ENCODE results near the gene ANKS1B.

ANKS1B gene

GRCh38 chr12:98743362-98743953, 1241.3 kb downstream of the ANKS1B start:
- TF ChIP-seq, protein P1, sequence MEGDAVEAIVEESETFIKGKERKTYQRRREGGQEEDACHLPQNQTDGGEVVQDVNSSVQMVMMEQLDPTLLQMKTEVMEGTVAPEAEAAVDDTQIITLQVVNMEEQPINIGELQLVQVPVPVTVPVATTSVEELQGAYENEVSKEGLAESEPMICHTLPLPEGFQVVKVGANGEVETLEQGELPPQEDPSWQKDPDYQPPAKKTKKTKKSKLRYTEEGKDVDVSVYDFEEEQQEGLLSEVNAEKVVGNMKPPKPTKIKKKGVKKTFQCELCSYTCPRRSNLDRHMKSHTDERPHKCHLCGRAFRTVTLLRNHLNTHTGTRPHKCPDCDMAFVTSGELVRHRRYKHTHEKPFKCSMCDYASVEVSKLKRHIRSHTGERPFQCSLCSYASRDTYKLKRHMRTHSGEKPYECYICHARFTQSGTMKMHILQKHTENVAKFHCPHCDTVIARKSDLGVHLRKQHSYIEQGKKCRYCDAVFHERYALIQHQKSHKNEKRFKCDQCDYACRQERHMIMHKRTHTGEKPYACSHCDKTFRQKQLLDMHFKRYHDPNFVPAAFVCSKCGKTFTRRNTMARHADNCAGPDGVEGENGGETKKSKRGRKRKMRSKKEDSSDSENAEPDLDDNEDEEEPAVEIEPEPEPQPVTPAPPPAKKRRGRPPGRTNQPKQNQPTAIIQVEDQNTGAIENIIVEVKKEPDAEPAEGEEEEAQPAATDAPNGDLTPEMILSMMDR (IDR thresholded peaks at IDR 0.05; ENCODE audit: control insufficient read depth, extremely low read depth, insufficient read depth) = peak; percentile 63
- no peak for DNase-seq (ENCODE audit: low read depth)
- H3K4me3 ChIP-seq (ENCODE audit: low read depth, low read length) = no peak overlapping the region

DNA sequence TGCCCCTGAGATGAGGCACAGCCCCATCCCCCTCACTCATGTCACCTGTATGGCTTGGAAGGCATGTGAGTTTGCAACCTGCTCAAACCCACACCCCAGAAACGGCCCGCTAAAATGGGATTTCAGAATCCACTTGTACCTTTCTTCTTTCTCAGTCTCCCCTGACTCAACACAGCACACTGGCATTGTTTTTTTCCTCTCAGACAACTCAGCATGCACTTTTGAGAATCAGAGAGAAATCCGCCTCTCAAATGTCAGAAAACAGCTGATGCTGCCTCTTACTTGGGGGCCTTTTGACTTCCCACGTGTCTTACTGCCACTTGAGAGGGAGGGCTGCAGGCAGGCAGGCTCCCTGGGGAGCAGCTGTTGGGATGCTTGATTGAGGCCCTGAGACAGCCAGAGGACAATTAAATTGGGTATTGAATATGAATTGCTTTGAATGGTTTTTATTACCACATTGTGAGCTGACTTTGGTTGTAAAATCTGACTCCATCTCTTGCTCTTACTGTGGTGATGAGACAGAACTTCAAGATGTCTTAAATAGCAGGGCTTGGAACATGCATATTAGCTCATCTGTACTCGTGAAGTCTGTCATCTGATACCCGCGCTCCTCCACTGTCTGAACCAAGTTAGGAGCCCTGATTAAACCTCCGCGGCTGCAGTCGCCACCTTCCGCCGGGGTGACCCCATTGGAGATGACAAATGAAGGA, 1243.0 kb downstream of the ANKS1B start:
- H3K4me3 ChIP-seq (ENCODE audit: low read depth, low read length) = no peak overlapping the region
- no peak for DNase-seq (ENCODE audit: low read depth)
- TF ChIP-seq, protein P1 (IDR thresholded peaks at IDR 0.05; ENCODE audit: control insufficient read depth, extremely low read depth, insufficient read depth) = no peak

GRCh38 chr12:98741196-98741555, 1243.6 kb downstream of the ANKS1B start:
- TF ChIP-seq, protein P1 (IDR thresholded peaks at IDR 0.05; ENCODE audit: control insufficient read depth, extremely low read depth, insufficient read depth) = no peak
- H3K4me3 ChIP-seq (ENCODE audit: low read depth, low read length) = no peak overlapping the region
- DNase-seq (ENCODE audit: low read depth) = no peak

DNA sequence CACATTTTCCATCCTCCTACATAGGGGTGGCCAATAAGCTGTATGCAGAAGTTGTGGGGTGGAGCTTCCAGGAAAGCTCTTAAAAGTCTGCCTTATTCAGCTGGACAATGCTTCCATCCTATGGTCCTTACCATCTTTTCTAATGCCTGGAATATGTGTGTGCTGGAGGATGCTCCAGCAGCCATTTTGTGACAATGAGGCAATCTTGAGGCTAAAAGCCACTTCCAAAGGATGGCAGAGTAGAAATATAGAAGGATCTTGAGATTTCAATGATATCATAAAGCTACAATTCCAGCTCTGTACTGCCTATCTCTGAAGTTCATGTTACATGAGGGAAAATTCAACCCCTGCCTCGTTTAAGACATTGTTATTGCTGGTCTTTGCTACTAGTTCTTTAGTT, 1244.0 kb downstream of the ANKS1B start:
- H3K4me3 ChIP-seq (ENCODE audit: low read depth, low read length) = no peak overlapping the region
- TF ChIP-seq, protein P1 (IDR thresholded peaks at IDR 0.05; ENCODE audit: control insufficient read depth, extremely low read depth, insufficient read depth) = no peak
- DNase-seq (ENCODE audit: low read depth) = no peak

GRCh38 chr12:98738539-98738938, 1246.2 kb downstream of the ANKS1B start:
- TF ChIP-seq, protein P1 (IDR thresholded peaks at IDR 0.05; ENCODE audit: control insufficient read depth, extremely low read depth, insufficient read depth) = no peak
- H3K4me3 ChIP-seq (ENCODE audit: low read depth, low read length) = no peak overlapping the region
- DNase-seq (ENCODE audit: low read depth) = no peak

DNA sequence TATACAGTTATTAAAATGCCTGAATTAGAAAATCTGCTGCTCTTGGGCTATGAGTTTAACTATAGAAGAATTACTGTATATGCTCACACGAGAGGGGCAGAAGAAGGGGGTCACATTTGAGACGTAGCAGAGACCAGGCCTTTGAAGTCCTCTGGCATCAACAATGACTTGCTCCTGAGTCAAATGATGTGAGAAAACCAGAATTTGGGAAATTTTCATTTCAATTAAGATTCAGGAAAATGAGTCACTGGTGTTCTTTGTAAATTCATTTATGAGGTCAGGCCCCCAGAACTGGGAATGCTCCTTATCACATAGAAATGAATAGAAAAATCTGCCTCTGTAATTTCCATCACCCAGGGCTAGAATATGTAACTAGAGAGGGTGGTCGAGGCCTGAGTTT, 1246.7 kb downstream of the ANKS1B start:
- TF ChIP-seq, protein P1 (IDR thresholded peaks at IDR 0.05; ENCODE audit: control insufficient read depth, extremely low read depth, insufficient read depth) = no peak
- DNase-seq (ENCODE audit: low read depth) = no peak
- no peak overlapping the region for H3K4me3 ChIP-seq (ENCODE audit: low read depth, low read length)

- DNase-seq (ENCODE audit: low read depth) = no peak
- TF ChIP-seq, protein P1 (IDR thresholded peaks at IDR 0.05; ENCODE audit: control insufficient read depth, extremely low read depth, insufficient read depth) = no peak
These were observed 1247.4 kb downstream of the ANKS1B start for GRCh38 chr12:98737322-98737712.

More at GRCh38 chr12:98737322-98737712, 1247.4 kb downstream of the ANKS1B start:
- no peak overlapping the region for H3K4me3 ChIP-seq (ENCODE audit: low read depth, low read length)
